Mesodermal cell (in vitro differentiated cells): Measurements from ENCODE around the gene TMEM63B.

Experiments used
- H3K27ac ChIP-seq: 2 replicates; pipeline ENCODE4 v1.7.0; 2013; ENCODE audit warnings: mild to moderate bottlenecking, low read depth, low read length, moderate library complexity; ENCODE audit not compliant: severe bottlenecking
- H3K36me3 ChIP-seq: 2 replicates; pipeline ENCODE4 v1.7.1; 2013; ENCODE audit warnings: mild to moderate bottlenecking, low read length, moderate library complexity; ENCODE audit not compliant: control insufficient read depth, insufficient read depth
- H3K4me1 ChIP-seq: one replicate; pipeline ENCODE4 v1.7.1; 2013; ENCODE audit warnings: mild to moderate bottlenecking, low read length; ENCODE audit not compliant: insufficient read depth, control insufficient read depth, poor library complexity, severe bottlenecking
- H3K4me3 ChIP-seq: 2 replicates; pipeline ENCODE4 v1.7.0; 2013; ENCODE audit warnings: low read length, control low read depth, mild to moderate bottlenecking; ENCODE audit not compliant: insufficient read depth, poor library complexity, severe bottlenecking; ENCODE audit errors: extremely low read depth
- H3K9me3 ChIP-seq: 2 replicates; pipeline ENCODE4 v1.7.1; 2013; ENCODE audit warnings: mild to moderate bottlenecking, low read length, moderate library complexity; ENCODE audit not compliant: control insufficient read depth
- WGBS, 2 experiments: methylation state at CpG; one replicate each; pipeline ENCODE4 v1.1.5; 2013; ENCODE audit warnings: missing lambda C conversion rate in 2 of 2; ENCODE audit not compliant: insufficient coverage in 2 of 2; 5-methylcytosine and 5-hydroxymethylcytosine counted together

Gene TMEM63B

DNA sequence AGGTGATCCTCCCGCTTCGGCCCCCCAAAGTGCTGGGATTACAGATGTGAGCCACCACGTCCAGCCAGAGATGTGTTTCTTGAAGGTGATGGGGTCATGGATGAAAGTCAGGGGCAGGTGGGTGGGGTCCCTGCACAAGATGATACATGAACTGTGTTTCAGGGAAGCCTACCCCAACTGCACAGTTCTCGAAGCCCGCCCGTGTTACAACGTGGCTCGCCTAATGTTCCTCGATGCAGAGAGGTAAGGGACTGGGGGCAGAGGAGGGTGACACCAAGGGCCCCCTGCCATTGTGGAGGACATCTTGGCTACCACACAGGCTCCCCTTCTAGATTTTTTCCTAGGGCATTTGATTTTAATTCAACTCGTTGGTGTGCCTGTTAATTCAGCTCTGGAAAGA lies 19.3 kb downstream of the TMEM63B start:
- 93 to 96% methylated on average over 9 to 10 of the region's 10 CpGs for WGBS, 2 experiments
- Histone ChIP-seq H3K4me1 (no peaks in the 10 kb centered on the region), H3K27ac (no peak overlapping the region), H3K9me3 (no peaks in the 10 kb centered on the region), H3K4me3 (no peak overlapping the region), H3K36me3 (peaks cover 61% of the 10 kb centered on the region)

GRCh38 chr6:44147256-44147655 lies 19.9 kb downstream of the TMEM63B start:
- WGBS, 2 experiments: 93 to 98% methylated on average over 3 to 7 of the region's 7 CpGs
- no peaks in the 10 kb centered on the region for H3K9me3 ChIP-seq

GRCh38 chr6:44148306-44148705 lies 21.0 kb downstream of the TMEM63B start:
- Histone ChIP-seq H3K4me1 (no peaks in the 10 kb centered on the region), H3K4me3 (no peak overlapping the region), H3K36me3 (peaks cover 51% of the 10 kb centered on the region), H3K9me3 (no peaks in the 10 kb centered on the region), H3K27ac (no peak overlapping the region)
- 93 to 95% methylated on average over 8 to 9 of the region's 9 CpGs for WGBS, 2 experiments

More at GRCh38 chr6:44147256-44147655, 19.9 kb downstream of the TMEM63B start:
- Histone ChIP-seq H3K4me3 (no peak overlapping the region), H3K27ac (no peak overlapping the region), H3K36me3 (peaks cover 56% of the 10 kb centered on the region), H3K4me1 (no peaks in the 10 kb centered on the region)

GRCh38 chr6:44149369-44150012 lies 22.1 kb downstream of the TMEM63B start:
- Histone ChIP-seq H3K9me3 (no peaks in the 10 kb centered on the region), H3K4me1 (no peaks in the 10 kb centered on the region), H3K36me3 (peaks cover 43% of the 10 kb centered on the region), H3K27ac (no peak overlapping the region), H3K4me3 (no peak overlapping the region)
- 95 to 100% methylated on average over 4 of the region's 7 CpGs for WGBS, 2 experiments

GRCh38 chr6:44150317-44150917 lies 23.1 kb downstream of the TMEM63B start:
- Histone ChIP-seq H3K27ac (no peak overlapping the region), H3K4me3 (no peak overlapping the region), H3K4me1 (no peaks in the 10 kb centered on the region), H3K36me3 (peaks cover 41% of the 10 kb centered on the region), H3K9me3 (no peaks in the 10 kb centered on the region)
- 73 to 95% methylated on average over 1 to 2 of the region's 3 CpGs for WGBS, 2 experiments

GRCh38 chr6:44151348-44152108 lies 24.2 kb downstream of the TMEM63B start:
- WGBS, 2 experiments: 22 to 29% methylated on average over 28 to 30 of the region's 31 CpGs
- Histone ChIP-seq H3K36me3 (peaks cover 32% of the 10 kb centered on the region), H3K4me1 (no peaks in the 10 kb centered on the region), H3K4me3 (no peak overlapping the region), H3K9me3 (no peaks in the 10 kb centered on the region), H3K27ac (no peak overlapping the region)

GRCh38 chr6:44152109-44152461 lies 24.7 kb downstream of the TMEM63B start:
- Histone ChIP-seq H3K4me1 (no peaks in the 10 kb centered on the region), H3K36me3 (peaks cover 27% of the 10 kb centered on the region), H3K27ac (no peak overlapping the region), H3K4me3 (no peak overlapping the region), H3K9me3 (no peaks in the 10 kb centered on the region)
- WGBS, 2 experiments: 49 to 55% methylated on average over 6 to 7 of the region's 8 CpGs

- Histone ChIP-seq H3K27ac (no peak overlapping the region), H3K36me3 (peaks cover 23% of the 10 kb centered on the region), H3K4me3 (no peak overlapping the region), H3K4me1 (no peaks in the 10 kb centered on the region), H3K9me3 (no peaks in the 10 kb centered on the region)
- WGBS, 2 experiments: 94 to 100% methylated on average over 4 to 7 of the region's 19 CpGs
Observed at GRCh38 chr6:44152533-44152932, 25.2 kb downstream of the TMEM63B start.

DNA sequence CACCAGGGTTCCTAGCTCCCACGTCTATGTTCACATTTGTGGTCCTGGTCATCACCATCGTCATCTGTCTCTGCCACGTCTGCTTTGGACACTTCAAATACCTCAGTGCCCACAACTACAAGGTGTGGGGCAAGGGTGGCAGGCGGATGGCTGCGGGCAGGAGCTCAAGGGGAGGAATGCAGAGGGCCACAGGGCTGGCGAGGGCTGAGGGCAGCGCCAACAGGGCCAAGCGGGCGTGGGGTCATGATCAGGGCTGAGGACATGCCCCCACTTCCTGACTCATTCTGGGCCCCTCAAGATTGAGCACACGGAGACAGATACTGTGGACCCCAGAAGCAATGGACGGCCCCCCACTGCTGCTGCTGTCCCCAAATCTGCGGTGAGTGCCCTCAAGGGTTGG lies 26.7 kb downstream of the TMEM63B start:
- WGBS, 2 experiments: 92 to 99% methylated on average over 11 to 12 of the region's 12 CpGs

DNA sequence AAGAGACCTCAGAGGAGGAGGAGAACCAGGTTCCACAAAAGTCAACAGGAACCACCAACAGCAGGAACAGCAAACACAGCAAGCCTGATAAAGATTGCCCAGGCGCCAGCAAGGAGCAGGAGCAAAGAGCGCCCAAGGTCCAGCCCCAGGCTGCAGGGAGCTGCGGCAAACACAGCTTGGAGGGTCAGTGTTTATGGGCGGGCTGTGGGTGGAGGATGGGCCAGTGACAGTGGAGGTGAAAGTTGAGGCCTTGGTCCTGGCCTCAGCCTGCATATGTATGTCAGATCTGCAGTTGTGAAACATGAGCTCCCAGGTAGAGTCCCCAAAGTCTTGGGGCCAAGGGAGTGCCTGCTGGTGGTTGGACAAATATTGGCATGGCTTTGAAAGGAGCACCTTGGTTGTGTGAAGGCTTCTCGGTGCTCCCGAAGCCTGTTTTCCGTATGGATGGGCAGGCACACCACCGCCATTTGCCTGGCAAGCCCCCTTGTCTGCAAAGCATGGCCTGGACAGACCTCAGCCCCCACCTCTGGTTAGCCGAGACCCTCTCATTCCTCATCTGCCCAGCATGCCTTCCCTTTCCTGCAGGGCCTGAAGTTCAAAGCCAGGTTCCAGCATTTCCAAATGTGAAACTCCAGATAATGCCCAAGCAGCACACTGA lies 29.3 kb downstream of the TMEM63B start:
- Histone ChIP-seq H3K36me3 (no peaks in the 10 kb centered on the region), H3K9me3 (no peaks in the 10 kb centered on the region), H3K27ac (no peak overlapping the region), H3K4me3 (no peak overlapping the region), H3K4me1 (no peaks in the 10 kb centered on the region)
- WGBS, 2 experiments: 84 to 86% methylated on average over 6 to 9 of the region's 9 CpGs

More for the DNA sequence above, 26.7 kb downstream of the TMEM63B start:
- no peaks in the 10 kb centered on the region for H3K9me3 ChIP-seq
- H3K4me3 ChIP-seq: no peak overlapping the region
- H3K36me3 ChIP-seq: peaks cover 8% of the 10 kb centered on the region
- H3K27ac ChIP-seq: no peak overlapping the region
- H3K4me1 ChIP-seq: no peaks in the 10 kb centered on the region
